ENCODE data around the gene MYO9B. TPM values are rescaled to one million over a fixed set of nuclear protein-coding genes. Genes with fewer than 3 reads are reported as not detected.

Gene MYO9B
- total and polyA plus RNA-seq, 2 of the 13 experiments (the other 11 are each of a cell fraction or from before 2014, with no cell fraction given): 18.0 to 18.3 TPM

DNA sequence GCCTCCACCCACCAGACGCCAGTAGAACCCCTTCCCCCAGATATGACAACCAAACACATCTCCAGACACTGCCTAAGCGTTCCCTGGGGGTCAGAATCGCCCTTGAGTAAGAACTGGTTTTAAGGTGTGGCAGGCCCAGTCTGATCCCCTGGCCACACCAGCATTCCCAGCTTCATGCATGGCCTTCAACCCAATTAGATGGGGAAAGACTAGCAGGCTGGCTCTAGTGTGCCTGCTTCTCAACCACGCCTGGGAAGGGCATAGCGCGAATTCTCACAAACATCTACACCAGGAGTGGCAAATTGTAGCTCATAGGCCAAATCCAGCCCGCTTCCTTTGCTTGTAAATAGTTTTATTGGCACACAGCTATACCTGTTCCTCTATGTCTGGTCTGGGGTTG is 13.9 kb upstream of the MYO9B start:
- H2AFZ ChIP-seq (ENCODE audit: low read length): no peak overlapping the region
- H3K79me2 ChIP-seq (ENCODE audit: insufficient read depth, low read length): peaks cover 15% of the 10 kb centered on the region
- H3K4me3 ChIP-seq (replicated peaks in 1 of 3; ENCODE audit: insufficient read depth in 1 of 3, low read depth in 2 of 3, low read length in 3 of 3): no peak overlapping the region
- H3K9me3 ChIP-seq (ENCODE audit: low read length): peaks cover 4% of the 10 kb centered on the region; the same call in 1 of the 2 replicates
- H3K27ac ChIP-seq (ENCODE audit: extremely low read length, insufficient read depth, low read length): no peak overlapping the region
- no peaks in the 10 kb centered on the region for H3K27me3 ChIP-seq (ENCODE audit: control insufficient read depth in 1 of 2, insufficient read depth in 2 of 2, low read length in 2 of 2)
- intact Hi-C loops (cut with micrococcal nuclease; ENCODE audit: unreplicated experiment): no loop called here
- ATAC-seq (no peak), FAIRE-seq (no peak), DNase-seq (ENCODE audit: low spot score) (no peak)
- ChIA-PET POLR2A (no interaction called here), CTCF (ENCODE audit: low intra/inter-chr PET ratio, low total read pairs) (no interaction called here)
- H3K4me1 ChIP-seq (ENCODE audit: insufficient read depth, low read length): no peaks in the 10 kb centered on the region
- WGBS (ENCODE audit: low lambda C conversion rate): 100% methylated on average over 6 of the region's 7 CpGs
- H3K9ac ChIP-seq (ENCODE audit: insufficient read depth, low read depth, low read length): no peak overlapping the region
- BruUV-seq (replicated peaks): no TSS peak
- no peak overlapping the region for H3K4me2 ChIP-seq (ENCODE audit: low read depth, low read length)
- TF ChIP-seq AKAP8 (CRISPR knock-in tag; IDR thresholded peaks at IDR 0.05): no peak
- TF ChIP-seq ZNF703 (CRISPR knock-in tag; IDR thresholded peaks at IDR 0.05; ENCODE audit: borderline replicate concordance): no peak
- TF ChIP-seq MAFK (conservative IDR thresholded peaks at IDR 0.05 in 1 of 2, IDR thresholded peaks at IDR 0.05 in 1 of 2; ENCODE audit: low read length in 2 of 2): no peak
- no peak for TF ChIP-seq ZFX (CRISPR knock-in tag; IDR thresholded peaks at IDR 0.05; ENCODE audit: low read depth)
- no peak for TF ChIP-seq SALL2 (CRISPR knock-in tag; IDR thresholded peaks at IDR 0.05)
- no peak for TF ChIP-seq CBFB (CRISPR knock-in tag; IDR thresholded peaks at IDR 0.05)
- no peak for TF ChIP-seq PCBP2 (optimal IDR thresholded peaks at IDR 0.05; ENCODE audit: low read depth, low read length, poor library complexity, severe bottlenecking)
- TF ChIP-seq ATM (IDR thresholded peaks at IDR 0.05; ENCODE audit: borderline replicate concordance): no peak
- no peak for TF ChIP-seq ZNF772 (CRISPR knock-in tag; IDR thresholded peaks at IDR 0.05)
- no peak for TF ChIP-seq TRAFD1 (CRISPR knock-in tag; IDR thresholded peaks at IDR 0.05; ENCODE audit: borderline replicate concordance)
- in situ Hi-C loops (cut with HindIII; ENCODE audit: extremely low pct_ligation_motif_present, low pct_unique_long_range_greater_than_20kb): no loop called here
- no peaks in the 10 kb centered on the region; the same call in 1 of the 2 replicates for H4K20me1 ChIP-seq (ENCODE audit: insufficient read depth, low read length)
- H3K36me3 ChIP-seq (replicated peaks in 1 of 2; ENCODE audit: control insufficient read depth in 1 of 2, insufficient read depth in 2 of 2, low read length in 2 of 2): peaks cover 19 to 55% of the 10 kb centered on the region in 2 experiments; a peak in 4 of 5 replicates
